Endothelial cell of umbilical vein (primary cell): Measurements from ENCODE around the gene URAD. TPM values are rescaled to one million over a fixed set of nuclear protein-coding genes. Genes with fewer than 3 reads are reported as not detected.
"Not testable (repeated sequence)": the region's sequence is repeated elsewhere in the genome, so short reads cannot be mapped to it uniquely, and the experiment has no call there.

Source experiments
- BruUV-seq: library from RNA; stranded (reverse); fragments of 400-500 nt; replicated peaks from 2 replicates; lab custom pipeline; 2021; lab: Mats Ljungman, UMichigan
- CTCF ChIA-PET: fragments of 300-600, 350-600 bp; sonication (Branson Sonifier 250); formaldehyde crosslinking; loops from one replicate; lab custom pipeline; 2021; ENCODE audit warnings: antibody characterized with exemption, inconsistent platforms; lab: Charles Lee
- POLR2A ChIA-PET: fragments of 300-600, 350-600 bp; sonication (Branson Sonifier 250); formaldehyde crosslinking; loops from one replicate; lab custom pipeline; 2021; ENCODE audit warnings: antibody characterized with exemption, inconsistent platforms; lab: Charles Lee
- DNase-seq: peaks from one replicate; pipeline ENCODE4 v3.0.0-alpha.2; 2011; ENCODE audit warnings: low read depth, low spot score
- FAIRE-seq: peaks from 2 replicates; lab custom pipeline; 2011; peaks lifted over from hg19 to GRCh38; lab: Jason Lieb, UNC
- H2AFZ ChIP-seq: 2 replicates; pipeline ENCODE4 v1.6.0; 2012; ENCODE audit warnings: low read depth, low read length, control low read depth, inconsistent platforms
- H3K27ac ChIP-seq: 2 replicates; pipeline ENCODE4 v1.5.1; 2011; ENCODE audit warnings: low read depth, mild to moderate bottlenecking, control low read depth, low read length, moderate library complexity; ENCODE audit not compliant: insufficient read depth
- H3K27me3 ChIP-seq, 2 experiments: 2 replicates each; pipeline versions ENCODE4 v1.6.0 to v1.6.1; 2011; ENCODE audit warnings: low read length in 2 of 2, mixed read lengths in 1 of 2; ENCODE audit not compliant: control insufficient read depth in 2 of 2, insufficient read depth in 2 of 2
- H3K36me3 ChIP-seq, 2 experiments: 2 replicates in 1 of 2; 3 replicates in 1 of 2; pipeline ENCODE4 v1.5.1; 2011; ENCODE audit warnings: low read length in 2 of 2, mild to moderate bottlenecking in 1 of 2, moderate library complexity in 1 of 2; ENCODE audit not compliant: control insufficient read depth in 2 of 2, insufficient read depth in 2 of 2; ENCODE audit errors: extremely low read depth in 1 of 2
- H3K4me1 ChIP-seq: 3 replicates; pipeline ENCODE4 v1.5.1; 2011; ENCODE audit warnings: mild to moderate bottlenecking, low read length; ENCODE audit not compliant: control insufficient read depth, insufficient read depth; ENCODE audit errors: extremely low read depth
- H3K4me2 ChIP-seq: 2 replicates; pipeline ENCODE4 v1.6.1; 2011; ENCODE audit warnings: low read length, control low read depth, mixed read lengths; ENCODE audit not compliant: insufficient read depth
- H3K4me3 ChIP-seq, 3 experiments: fragments of 200-600 bp in 1 of 3; sonication (generic), shearing (Covaris generic) in 1 of 3; replicated peaks in 1 of 3; 2 replicates each; pipeline ENCODE4 v1.5.1; 2011 to 2016; ENCODE audit warnings: control low read depth in 3 of 3, low read length in 3 of 3, mild to moderate bottlenecking in 2 of 3, inconsistent platforms in 1 of 3, low read depth in 1 of 3, moderate library complexity in 1 of 3; ENCODE audit not compliant: insufficient read depth in 1 of 3
- H3K79me2 ChIP-seq: 2 replicates; pipeline ENCODE4 v1.6.0; 2012; ENCODE audit warnings: low read length, inconsistent platforms; ENCODE audit not compliant: control insufficient read depth, insufficient read depth
- H3K9ac ChIP-seq: replicated peaks from 2 replicates; pipeline ENCODE3; 2011; ENCODE audit warnings: low read length, control low read depth; ENCODE audit not compliant: insufficient read depth; ENCODE audit errors: extremely low read depth
- H3K9me1 ChIP-seq: replicated peaks from 3 replicates; pipeline ENCODE4 v1.6.0; 2011; ENCODE audit warnings: mild to moderate bottlenecking, low read length; ENCODE audit not compliant: control insufficient read depth, insufficient read depth; ENCODE audit errors: extremely low read depth
- H3K9me3 ChIP-seq: replicated peaks from 2 replicates; pipeline ENCODE4 v1.5.1; 2012; ENCODE audit warnings: low read length, inconsistent platforms; ENCODE audit not compliant: control insufficient read depth, insufficient read depth
- H4K20me1 ChIP-seq: replicated peaks from 2 replicates; pipeline ENCODE3; 2011; ENCODE audit warnings: mild to moderate bottlenecking, low read length; ENCODE audit not compliant: control insufficient read depth, insufficient read depth; ENCODE audit errors: extremely low read depth
- EZH2 ChIP-seq: IDR thresholded peaks from 2 replicates; pipeline ENCODE4 v1.6.1; 2012; ENCODE audit warnings: borderline replicate concordance, low read depth, mild to moderate bottlenecking, moderate library complexity, low read length, inconsistent platforms; ENCODE audit not compliant: severe bottlenecking
- FOS ChIP-seq: IDR thresholded peaks from 2 replicates; pipeline ENCODE4 v1.6.1; 2011; ENCODE audit warnings: mild to moderate bottlenecking, low read length, moderate library complexity, borderline replicate concordance; ENCODE audit not compliant: insufficient read depth
- GATA2 ChIP-seq: IDR thresholded peaks from 2 replicates; pipeline ENCODE4 v1.7.0; 2011; ENCODE audit warnings: low read depth, mild to moderate bottlenecking, moderate library complexity, mixed read lengths, low read length; ENCODE audit not compliant: insufficient read length, insufficient read depth
- JUN ChIP-seq: IDR thresholded peaks from 2 replicates; pipeline ENCODE4 v1.6.1; 2011; ENCODE audit warnings: borderline replicate concordance, low read depth; ENCODE audit not compliant: insufficient read length, insufficient read depth
- MYC ChIP-seq: IDR thresholded peaks from one replicate; pipeline ENCODE4 v1.6.1; 2011; ENCODE audit warnings: mild to moderate bottlenecking, low read depth, low read length
- POLR2A ChIP-seq: IDR thresholded peaks from 2 replicates; pipeline ENCODE4 v1.6.1; 2012; ENCODE audit warnings: low read depth, mild to moderate bottlenecking, control low read depth, low read length
- dilution Hi-C: fragments of 300-500 bp; cut with MboI; formaldehyde crosslinking; loops from one replicate; pipeline ENCODE4 v1.15.0; 2019; ENCODE audit warnings: low sequenced_read_pairs; ENCODE audit not compliant: extremely low pct_ligation_motif_present
- intact Hi-C: fragments of 100-400 bp; cut with micrococcal nuclease; formaldehyde crosslinking; loops from one replicate; pipeline ENCODE4 v1.10.0; 2022
- polyA plus RNA-seq, 4 experiments: library from polyadenylated mRNA; depleted of rRNA in 3 of 4; stranded (reverse) in 3 of 4; unstranded in 1 of 4; fragments of >200 nt; gene quantifications; 2 replicates each; pipeline versions ENCODE4 v1.2.1 to v1.2.3, GENCODE V29; 2011 to 2012; ENCODE audit warnings: missing spikeins in 1 of 4
- total RNA-seq: library from RNA; stranded (reverse); gene quantifications from 2 replicates; pipeline ENCODE4 v1.2.3, GENCODE V29; 2021
- TF ChIP-seq, protein P1 (sequence below): IDR thresholded peaks from 2 replicates; pipeline ENCODE4 v1.6.1; 2011; ENCODE audit not compliant: insufficient read depth, insufficient read length
- TF ChIP-seq, protein P2 (sequence below), 2 donors: IDR thresholded peaks; 1 replicate in 1 of 2; 2 replicates in 1 of 2; pipeline ENCODE4 v1.5.1; 2011; ENCODE audit warnings: low read length in 2 of 2, mild to moderate bottlenecking in 2 of 2, moderate library complexity in 2 of 2, control low read depth in 1 of 2, inconsistent platforms in 1 of 2, low read depth in 1 of 2; ENCODE audit not compliant: insufficient read depth in 1 of 2; ENCODE audit errors: extremely low read depth in 1 of 2

Gene URAD
- total and polyA plus RNA-seq, 2 donors (not counting 3 experiments of a cell fraction or from before 2014, with no cell fraction given) = not detected

DNA sequence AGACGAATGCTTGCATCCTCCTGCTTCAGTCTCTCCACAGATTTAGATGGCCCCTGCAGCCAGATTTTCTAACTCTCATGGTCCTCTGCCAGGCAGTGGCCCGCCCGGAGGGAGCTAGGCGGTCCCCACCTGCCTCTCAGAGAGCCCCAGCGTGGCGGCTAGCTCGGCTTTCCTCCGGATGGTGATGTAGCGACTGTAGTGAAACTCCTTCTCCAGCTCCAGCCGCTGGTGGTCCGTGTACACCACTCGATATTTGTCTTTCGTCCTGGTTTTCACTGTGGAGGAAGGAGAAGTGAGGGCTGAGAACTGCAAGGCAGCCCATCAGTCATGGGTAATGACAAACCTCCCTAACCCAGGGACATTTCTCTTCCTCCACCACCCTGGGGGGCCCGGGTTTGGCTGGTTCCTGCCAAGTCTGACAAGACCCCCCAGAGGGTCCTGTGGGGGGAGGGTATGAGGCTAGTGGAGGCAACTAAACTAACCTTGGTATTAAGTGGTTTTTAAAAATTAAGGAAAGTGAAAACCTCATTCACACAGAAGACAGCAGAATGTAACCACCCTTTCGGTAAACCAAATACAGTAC is 23.7 kb downstream of the URAD start:
- H3K9ac ChIP-seq = no peak overlapping the region
- no peaks in the 10 kb centered on the region for H3K79me2 ChIP-seq
- peaks cover 3% of the 10 kb centered on the region for H3K4me1 ChIP-seq
- H3K4me2 ChIP-seq = no peak overlapping the region
- peaks cover 81 to 98% of the 10 kb centered on the region in 2 experiments for H3K27me3 ChIP-seq
- H3K27ac ChIP-seq = no peak overlapping the region
- H3K9me1 ChIP-seq = no peaks in the 10 kb centered on the region
- no peak for FAIRE-seq
- no peak overlapping the region for H2AFZ ChIP-seq
- no peak for DNase-seq
- no peaks in the 10 kb centered on the region for H3K36me3 ChIP-seq
- no peak overlapping the region for H3K4me3 ChIP-seq
- dilution Hi-C loops (no loop called here), intact Hi-C loops (no loop called here)
- ChIA-PET CTCF (interaction anchor here (0.7 to 0.9 kb wide), 4 partner anchors 11 to 1018 kb away, joined by 3 to 4 read pairs (median 3); no protein-coding TSS in a partner anchor), POLR2A (no interaction called here)
- TF ChIP-seq, protein P1, sequence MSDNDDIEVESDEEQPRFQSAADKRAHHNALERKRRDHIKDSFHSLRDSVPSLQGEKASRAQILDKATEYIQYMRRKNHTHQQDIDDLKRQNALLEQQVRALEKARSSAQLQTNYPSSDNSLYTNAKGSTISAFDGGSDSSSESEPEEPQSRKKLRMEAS = no peak
- TF ChIP-seq POLR2A = no peak
- no peak for TF ChIP-seq FOS
- TF ChIP-seq, protein P2, sequence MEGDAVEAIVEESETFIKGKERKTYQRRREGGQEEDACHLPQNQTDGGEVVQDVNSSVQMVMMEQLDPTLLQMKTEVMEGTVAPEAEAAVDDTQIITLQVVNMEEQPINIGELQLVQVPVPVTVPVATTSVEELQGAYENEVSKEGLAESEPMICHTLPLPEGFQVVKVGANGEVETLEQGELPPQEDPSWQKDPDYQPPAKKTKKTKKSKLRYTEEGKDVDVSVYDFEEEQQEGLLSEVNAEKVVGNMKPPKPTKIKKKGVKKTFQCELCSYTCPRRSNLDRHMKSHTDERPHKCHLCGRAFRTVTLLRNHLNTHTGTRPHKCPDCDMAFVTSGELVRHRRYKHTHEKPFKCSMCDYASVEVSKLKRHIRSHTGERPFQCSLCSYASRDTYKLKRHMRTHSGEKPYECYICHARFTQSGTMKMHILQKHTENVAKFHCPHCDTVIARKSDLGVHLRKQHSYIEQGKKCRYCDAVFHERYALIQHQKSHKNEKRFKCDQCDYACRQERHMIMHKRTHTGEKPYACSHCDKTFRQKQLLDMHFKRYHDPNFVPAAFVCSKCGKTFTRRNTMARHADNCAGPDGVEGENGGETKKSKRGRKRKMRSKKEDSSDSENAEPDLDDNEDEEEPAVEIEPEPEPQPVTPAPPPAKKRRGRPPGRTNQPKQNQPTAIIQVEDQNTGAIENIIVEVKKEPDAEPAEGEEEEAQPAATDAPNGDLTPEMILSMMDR (IDR thresholded peaks at IDR 0.05; ENCODE audit: extremely low read depth in 1 of 2, insufficient read depth in 1 of 2, low read depth in 1 of 2, low read length in 2 of 2) = no peak
- no peak for TF ChIP-seq EZH2
- TF ChIP-seq MYC = no peak
- TF ChIP-seq JUN = no peak
- TF ChIP-seq GATA2 = no peak
- BruUV-seq = no TSS peak
- H3K9me3 ChIP-seq = no peaks in the 10 kb centered on the region
- H4K20me1 ChIP-seq = no peaks in the 10 kb centered on the region

DNA sequence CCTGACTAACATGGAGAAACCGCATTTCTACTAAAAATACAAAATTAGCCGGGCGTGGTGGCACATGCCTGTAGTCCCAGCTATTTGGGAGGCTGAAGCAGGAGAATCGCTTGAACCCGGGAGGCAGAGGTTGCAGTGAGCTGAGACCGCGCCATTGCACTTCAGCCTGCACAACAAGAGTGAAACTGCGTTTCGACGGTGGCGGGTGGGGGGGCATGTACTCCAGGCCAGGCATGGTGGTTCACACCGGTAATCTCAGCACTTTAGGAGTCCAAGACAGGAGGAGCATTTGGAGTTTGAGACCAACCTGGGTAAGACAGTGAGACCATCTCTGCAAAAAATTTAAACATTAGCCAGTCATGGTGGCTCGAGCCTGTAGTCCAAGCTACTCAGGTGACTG is 24.3 kb downstream of the URAD start:
- CTCF ChIA-PET = interaction anchor here (0.7 to 0.9 kb wide), 3 partner anchors 11 to 598 kb away, joined by 3 to 4 read pairs (median 3); no protein-coding TSS in a partner anchor
- H3K4me3 ChIP-seq, intact Hi-C loops, FAIRE-seq, H3K9ac ChIP-seq, H3K4me1 ChIP-seq, H3K9me1 ChIP-seq, H3K9me3 ChIP-seq, H3K27ac ChIP-seq, POLR2A ChIA-PET, H3K36me3 ChIP-seq, dilution Hi-C loops, H2AFZ ChIP-seq, H3K79me2 ChIP-seq, DNase-seq, H4K20me1 ChIP-seq, BruUV-seq, H3K4me2 ChIP-seq: not testable (repeated sequence)
- peaks cover 77 to 96% of the 10 kb centered on the region in 2 experiments for H3K27me3 ChIP-seq
